DOHH2 (cell line): Measurements from ENCODE around the gene TMEM95.

Experiments
- H3F3A ChIP-seq: fragments of 200-600 bp; sonication (generic), shearing (Covaris generic); 2 replicates; pipeline ENCODE4 v1.6.0; 2016; ENCODE audit warnings: antibody characterized with exemption, mild to moderate bottlenecking; ENCODE audit not compliant: control insufficient read depth, insufficient read depth
- H3K27ac ChIP-seq: fragments of 200-600 bp; sonication (generic); 2 replicates; pipeline ENCODE4 v1.5.1; 2014; ENCODE audit warnings: low read depth, mild to moderate bottlenecking, low read length, moderate library complexity
- H3K27me3 ChIP-seq: fragments of 200-600 bp; sonication (generic); 2 replicates; pipeline ENCODE4 v1.6.1; 2014; ENCODE audit warnings: mild to moderate bottlenecking, low read length, mixed read lengths; ENCODE audit not compliant: control insufficient read depth
- H3K36me3 ChIP-seq: fragments of 200-600 bp; sonication (generic); 2 replicates; pipeline ENCODE4 v1.6.1; 2014; ENCODE audit warnings: mild to moderate bottlenecking, low read length, moderate library complexity, mixed read lengths; ENCODE audit not compliant: control insufficient read depth
- H3K4me1 ChIP-seq: fragments of 200-600 bp; sonication (generic); 2 replicates; pipeline ENCODE4 v1.6.1; 2014; ENCODE audit warnings: mild to moderate bottlenecking, low read length, mixed read lengths; ENCODE audit not compliant: control insufficient read depth
- H3K4me2 ChIP-seq: fragments of 200-600 bp; sonication (generic); 2 replicates; pipeline ENCODE4 v1.6.0; 2014; ENCODE audit warnings: mild to moderate bottlenecking, low read length, moderate library complexity
- H3K4me3 ChIP-seq: fragments of 200-600 bp; sonication (generic); 2 replicates; pipeline ENCODE4 v1.5.1; 2014; ENCODE audit warnings: mild to moderate bottlenecking, low read length, mixed read lengths
- H3K79me2 ChIP-seq: fragments of 200-600 bp; sonication (generic); 2 replicates; pipeline ENCODE4 v1.6.1; 2014; ENCODE audit warnings: mild to moderate bottlenecking, low read length, mixed read lengths; ENCODE audit not compliant: control insufficient read depth
- H3K9me2 ChIP-seq: fragments of 200-600 bp; sonication (generic); replicated peaks from 2 replicates; pipeline ENCODE4 v1.6.1; 2014; ENCODE audit warnings: mild to moderate bottlenecking, low read length, mixed read lengths; ENCODE audit not compliant: control insufficient read depth
- H3K9me3 ChIP-seq: fragments of 200-600 bp; sonication (generic); 2 replicates; pipeline ENCODE4 v1.6.1; 2014; ENCODE audit warnings: antibody characterized with exemption, low read length, mixed read lengths; ENCODE audit not compliant: control insufficient read depth, insufficient read depth
- H4K20me1 ChIP-seq: fragments of 200-600 bp; sonication (generic); 2 replicates; pipeline ENCODE4 v1.6.0; 2014; ENCODE audit warnings: low read depth, mild to moderate bottlenecking, antibody characterized with exemption, low read length, moderate library complexity; ENCODE audit not compliant: control insufficient read depth, insufficient read depth
- EZH2phosphoT487 ChIP-seq: fragments of 200-600 bp; sonication (generic); IDR thresholded peaks from 2 replicates; pipeline ENCODE4 v1.6.1; 2017; ENCODE audit warnings: borderline replicate concordance, mild to moderate bottlenecking, antibody characterized with exemption, low read length, moderate library complexity, mixed read lengths
- TF ChIP-seq, protein P1 (sequence below): fragments of 200-600 bp; sonication (generic); IDR thresholded peaks from one replicate; pipeline ENCODE4 v1.5.1; 2014; ENCODE audit warnings: antibody characterized with exemption, mild to moderate bottlenecking, low read depth, low read length; ENCODE audit not compliant: poor library complexity, severe bottlenecking

TMEM95 gene

DNA sequence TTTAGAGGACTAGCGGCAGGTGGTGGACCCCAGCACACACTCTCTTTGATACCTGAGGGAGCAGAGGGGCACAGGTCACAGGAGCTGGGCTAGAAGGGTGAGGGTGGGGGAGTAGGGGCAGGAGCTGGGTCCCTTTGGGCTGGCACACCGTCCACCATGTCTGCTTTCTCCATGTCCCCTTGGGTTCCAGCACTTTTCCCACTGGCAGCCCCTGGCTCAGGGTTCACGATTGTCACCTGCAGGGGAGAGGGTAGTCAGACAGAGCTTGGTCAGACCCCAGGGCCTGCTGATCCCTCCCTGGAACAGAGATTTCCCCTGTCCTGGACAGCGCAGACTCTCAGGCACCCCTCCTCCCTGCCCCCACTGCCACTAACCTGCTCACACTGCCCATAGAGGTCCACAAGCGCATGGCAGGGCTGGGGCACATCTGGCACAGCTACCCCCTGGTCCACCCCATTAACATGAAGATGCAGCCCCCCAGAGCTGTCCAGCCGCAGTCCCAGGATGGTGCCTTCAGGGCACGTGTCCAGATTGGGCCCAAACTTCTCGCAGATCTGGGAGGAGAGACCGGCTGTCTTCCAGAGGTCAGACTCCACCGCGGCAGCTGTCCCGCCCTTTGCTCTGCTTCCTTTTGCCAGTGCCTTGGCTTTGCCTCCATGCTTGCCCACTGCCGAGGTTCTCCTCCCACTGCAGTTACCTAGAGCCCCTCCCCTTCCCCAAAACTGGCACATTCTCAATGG, 36.7 kb upstream of the TMEM95 start:
- Histone ChIP-seq H3F3A (peaks cover 25% of the 10 kb centered on the region), H3K4me1 (peaks cover 23% of the 10 kb centered on the region), H3K9me2 (no peaks in the 10 kb centered on the region), H3K4me2 (no peak overlapping the region), H3K4me3 (no peak overlapping the region), H3K36me3 (peaks cover 79% of the 10 kb centered on the region), H3K27me3 (no peaks in the 10 kb centered on the region), H3K79me2 (peaks cover 22% of the 10 kb centered on the region), H3K27ac (no peak overlapping the region), H4K20me1 (peaks cover 3% of the 10 kb centered on the region; the same call in 1 of the 2 replicates), H3K9me3 (no peaks in the 10 kb centered on the region)
- TF ChIP-seq, protein P1, sequence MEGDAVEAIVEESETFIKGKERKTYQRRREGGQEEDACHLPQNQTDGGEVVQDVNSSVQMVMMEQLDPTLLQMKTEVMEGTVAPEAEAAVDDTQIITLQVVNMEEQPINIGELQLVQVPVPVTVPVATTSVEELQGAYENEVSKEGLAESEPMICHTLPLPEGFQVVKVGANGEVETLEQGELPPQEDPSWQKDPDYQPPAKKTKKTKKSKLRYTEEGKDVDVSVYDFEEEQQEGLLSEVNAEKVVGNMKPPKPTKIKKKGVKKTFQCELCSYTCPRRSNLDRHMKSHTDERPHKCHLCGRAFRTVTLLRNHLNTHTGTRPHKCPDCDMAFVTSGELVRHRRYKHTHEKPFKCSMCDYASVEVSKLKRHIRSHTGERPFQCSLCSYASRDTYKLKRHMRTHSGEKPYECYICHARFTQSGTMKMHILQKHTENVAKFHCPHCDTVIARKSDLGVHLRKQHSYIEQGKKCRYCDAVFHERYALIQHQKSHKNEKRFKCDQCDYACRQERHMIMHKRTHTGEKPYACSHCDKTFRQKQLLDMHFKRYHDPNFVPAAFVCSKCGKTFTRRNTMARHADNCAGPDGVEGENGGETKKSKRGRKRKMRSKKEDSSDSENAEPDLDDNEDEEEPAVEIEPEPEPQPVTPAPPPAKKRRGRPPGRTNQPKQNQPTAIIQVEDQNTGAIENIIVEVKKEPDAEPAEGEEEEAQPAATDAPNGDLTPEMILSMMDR: no peak
- no peak for TF ChIP-seq EZH2phosphoT487

GRCh38 chr17:7321466-7321865, 33.5 kb upstream of the TMEM95 start:
- TF ChIP-seq EZH2phosphoT487: no peak
- TF ChIP-seq, protein P1: no peak
- peaks cover 8% of the 10 kb centered on the region; the same call in 1 of the 2 replicates for H3F3A ChIP-seq
- H3K9me2 ChIP-seq: no peaks in the 10 kb centered on the region
- no peaks in the 10 kb centered on the region; the same call in 1 of the 2 replicates for H3K4me1 ChIP-seq
- no peak overlapping the region for H3K27ac ChIP-seq
- H3K36me3 ChIP-seq: peaks cover 83% of the 10 kb centered on the region
- no peak overlapping the region for H3K4me2 ChIP-seq
- no peaks in the 10 kb centered on the region for H3K9me3 ChIP-seq
- no peaks in the 10 kb centered on the region for H3K27me3 ChIP-seq
- H3K79me2 ChIP-seq: peaks cover 15% of the 10 kb centered on the region
- no peaks in the 10 kb centered on the region for H4K20me1 ChIP-seq
- no peak overlapping the region for H3K4me3 ChIP-seq

GRCh38 chr17:7322520-7323194, 32.3 kb upstream of the TMEM95 start:
- Histone ChIP-seq H3F3A (0 out of 2 replicates have a peak, but pooled peaks cover under 1% of the 10 kb centered on the region), H3K4me1 (peaks cover 7% of the 10 kb centered on the region), H3K4me2 (no peak overlapping the region), H3K36me3 (peaks cover 83% of the 10 kb centered on the region), H3K9me3 (no peaks in the 10 kb centered on the region), H4K20me1 (no peaks in the 10 kb centered on the region), H3K27me3 (no peaks in the 10 kb centered on the region), H3K9me2 (no peaks in the 10 kb centered on the region), H3K27ac (no peak overlapping the region), H3K4me3 (no peak overlapping the region), H3K79me2 (peaks cover 27% of the 10 kb centered on the region)
- TF ChIP-seq, protein P1: no peak
- TF ChIP-seq EZH2phosphoT487: no peak
